HepG2 (cell line): ENCODE results near the gene PEX11B. TPM values are rescaled to one million over a fixed set of nuclear protein-coding genes. Genes with fewer than 3 reads are reported as not detected.
A peak's percentile ranks its signal among the peaks of the same experiment; 100 is the strongest.

Experiments
- ATAC-seq: fragments of 200-7000 bp; cut with Tn5 transposase; 3 replicates; pipeline ENCODE4 v1.9.1; 2020; ENCODE audit warnings: mild to moderate bottlenecking, moderate library complexity
- BruUV-seq: library from RNA; stranded (reverse); fragments of 400-500 nt; replicated peaks from 2 replicates; lab custom pipeline; 2021; lab: Mats Ljungman, UMichigan
- CTCF ChIA-PET: fragments of 300-600 bp; formaldehyde crosslinking; extraction: SDS; loops from one replicate; lab custom pipeline; 2021; ENCODE audit warnings: low total read pairs, inconsistent platforms, low intra/inter-chr PET ratio; lab: Yijun Ruan, JAX
- POLR2A ChIA-PET: fragments of 350-600 bp; sonication (Branson Sonifier 250); formaldehyde crosslinking; loops from one replicate; lab custom pipeline; 2020; ENCODE audit warnings: antibody characterized with exemption, inconsistent platforms; lab: Yijun Ruan, JAX
- DNase-seq: peaks from one replicate; pipeline ENCODE4 v3.0.0-alpha.2; 2015; ENCODE audit warnings: low spot score
- FAIRE-seq: peaks from 3 replicates; lab custom pipeline; 2011; peaks lifted over from hg19 to GRCh38; lab: Jason Lieb, UNC
- H2AFZ ChIP-seq: one replicate; pipeline ENCODE4 v1.6.1; 2011; ENCODE audit warnings: low read length, inconsistent platforms
- H3K27ac ChIP-seq: fragments of 300-600 bp; 3 replicates; pipeline ENCODE4 v1.8.0; 2011; ENCODE audit warnings: mixed run types, mild to moderate bottlenecking, mixed read lengths, low read length, inconsistent platforms; ENCODE audit not compliant: insufficient read depth; ENCODE audit errors: extremely low read length
- H3K27me3 ChIP-seq, 2 experiments: fragments of 200-600 bp in 1 of 2; 2 replicates in 1 of 2; 3 replicates in 1 of 2; pipeline versions ENCODE4 v1.6.0 to v1.8.0; 2011; ENCODE audit warnings: low read length in 2 of 2, mild to moderate bottlenecking in 2 of 2, moderate library complexity in 2 of 2, inconsistent platforms in 1 of 2; ENCODE audit not compliant: insufficient read depth in 2 of 2, control insufficient read depth in 1 of 2
- H3K36me3 ChIP-seq, 2 experiments: fragments of 200-600 bp in 1 of 2; replicated peaks in 1 of 2; 2 replicates in 1 of 2; 3 replicates in 1 of 2; pipeline versions ENCODE4 v1.5.1 to v1.8.0; 2011; ENCODE audit warnings: low read length in 2 of 2, inconsistent platforms in 1 of 2; ENCODE audit not compliant: insufficient read depth in 2 of 2, control insufficient read depth in 1 of 2
- H3K4me1 ChIP-seq: 2 replicates; pipeline ENCODE4 v1.5.1; 2012; ENCODE audit warnings: low read length, inconsistent platforms; ENCODE audit not compliant: insufficient read depth
- H3K4me2 ChIP-seq: 2 replicates; pipeline ENCODE4 v1.6.0; 2011; ENCODE audit warnings: low read depth, low read length, inconsistent platforms
- H3K4me3 ChIP-seq, 3 experiments: fragments of 200-600 bp in 1 of 3; sonication (generic), shearing (Covaris generic) in 1 of 3; replicated peaks in 1 of 3; 2 replicates each; pipeline ENCODE4 v1.5.1; 2011 to 2016; ENCODE audit warnings: low read length in 3 of 3, inconsistent platforms in 2 of 3, low read depth in 2 of 3, mild to moderate bottlenecking in 2 of 3, control low read depth in 1 of 3, mixed read lengths in 1 of 3; ENCODE audit not compliant: insufficient read depth in 1 of 3
- H3K79me2 ChIP-seq: one replicate; pipeline ENCODE4 v1.6.1; 2011; ENCODE audit warnings: low read length, inconsistent platforms; ENCODE audit not compliant: insufficient read depth
- H3K9ac ChIP-seq: 2 replicates; pipeline ENCODE4 v1.6.0; 2011; ENCODE audit warnings: mild to moderate bottlenecking, low read depth, low read length, inconsistent platforms; ENCODE audit not compliant: insufficient read depth
- H3K9me3 ChIP-seq: 2 replicates; pipeline ENCODE4 v1.5.1; 2012; ENCODE audit warnings: mild to moderate bottlenecking, low read length
- H4K20me1 ChIP-seq: 2 replicates; pipeline ENCODE4 v1.6.0; 2011; ENCODE audit warnings: inconsistent platforms, mild to moderate bottlenecking, low read length, moderate library complexity; ENCODE audit not compliant: insufficient read depth
- EP300 ChIP-seq, 3 experiments: sonication (generic) in 1 of 3; formaldehyde crosslinking in 1 of 3; IDR thresholded peaks; 2 replicates each; pipeline versions ENCODE4 v1.5.1 to v1.6.1; 2011 to 2020; ENCODE audit warnings: low read depth in 2 of 3, low read length in 2 of 3, borderline replicate concordance in 1 of 3, improper control_type of control experiment in 1 of 3, mild to moderate bottlenecking in 1 of 3, missing genetic modification reagents in 1 of 3, moderate library complexity in 1 of 3
- JUNB ChIP-seq: sonication (generic); formaldehyde crosslinking; IDR thresholded peaks from 2 replicates; pipeline ENCODE4 v1.8.0; 2022; ENCODE audit warnings: missing genetic modification reagents, mild to moderate bottlenecking, borderline replicate concordance
- NR2C2 ChIP-seq: sonication (generic); formaldehyde crosslinking; IDR thresholded peaks from 2 replicates; pipeline ENCODE4 v1.4.0; 2020; ENCODE audit warnings: missing genetic modification reagents, mild to moderate bottlenecking, moderate library complexity, borderline replicate concordance
- PAX8 ChIP-seq: sonication (generic); formaldehyde crosslinking; IDR thresholded peaks from 2 replicates; pipeline ENCODE4 v1.8.0; 2022; ENCODE audit warnings: mild to moderate bottlenecking, missing genetic modification reagents, borderline replicate concordance
- PRDM10 ChIP-seq: sonication (generic); formaldehyde crosslinking; IDR thresholded peaks from 2 replicates; pipeline ENCODE4 v1.4.0; 2020; ENCODE audit warnings: low read depth, missing genetic modification reagents
- STAG1 ChIP-seq: sonication (generic); formaldehyde crosslinking; IDR thresholded peaks from 2 replicates; pipeline ENCODE4 v1.4.0; 2020; ENCODE audit warnings: missing genetic modification reagents
- YY1 ChIP-seq: IDR thresholded peaks from 2 replicates; pipeline ENCODE4 v1.6.1; 2011; ENCODE audit warnings: low read length, low read depth, moderate library complexity, mild to moderate bottlenecking; ENCODE audit not compliant: insufficient read depth, insufficient replicate concordance
- ZNF30 ChIP-seq: sonication (generic); formaldehyde crosslinking; IDR thresholded peaks from 2 replicates; pipeline ENCODE4 v1.5.0; 2020; ENCODE audit warnings: mild to moderate bottlenecking, missing genetic modification reagents
- ZNF598 ChIP-seq: sonication (generic); formaldehyde crosslinking; IDR thresholded peaks from 2 replicates; pipeline ENCODE4 v1.5.1; 2020; ENCODE audit warnings: mild to moderate bottlenecking, missing genetic modification reagents, borderline replicate concordance
- WGBS: methylation state at CpG from one replicate; pipeline ENCODE4 v1.1.6; 2017; ENCODE audit warnings: low lambda C conversion rate; 5-methylcytosine and 5-hydroxymethylcytosine counted together
- in situ Hi-C: cut with HindIII; loops from 2 replicates; pipeline ENCODE4 v1.10.0; 2017; ENCODE audit warnings: low pct_unique_long_range_greater_than_20kb; ENCODE audit not compliant: extremely low pct_ligation_motif_present
- intact Hi-C: fragments of 100-400 bp; cut with micrococcal nuclease; formaldehyde crosslinking; loops from one replicate; pipeline ENCODE4 v1.10.0; 2022; ENCODE audit not compliant: unreplicated experiment
- polyA plus RNA-seq, 8 experiments: library from polyadenylated mRNA; depleted of rRNA in 3 of 8; stranded (reverse) in 7 of 8; unstranded in 1 of 8; fragments of >200 nt; fragmentation: Illumina TruSeq in 4 of 8; extraction: Trizol in 4 of 8; gene quantifications; 2 replicates each; pipeline versions ENCODE4 v1.2.1 to v1.2.3, GENCODE V29; 2011 to 2016; ENCODE audit warnings: low read depth in 4 of 8, missing spikeins in 1 of 8, mixed read lengths in 1 of 8; ENCODE audit not compliant: insufficient read depth in 1 of 8
- total RNA-seq, 5 experiments: library from RNA; depleted of rRNA; stranded (reverse); fragments of >200 nt; fragmentation: Illumina TruSeq; extraction: Trizol; gene quantifications; 2 replicates each; pipeline ENCODE4 v1.2.3, GENCODE V29; 2016; ENCODE audit warnings: low read depth in 1 of 5
- TF ChIP-seq, protein P1 (sequence below): sonication (generic); formaldehyde crosslinking; IDR thresholded peaks from 2 replicates; pipeline ENCODE4 v1.4.0; 2020; ENCODE audit warnings: mild to moderate bottlenecking, missing genetic modification reagents

PEX11B gene
- total and polyA plus RNA-seq, 2 of the 13 experiments (the other 11 are each of a cell fraction or from before 2014, with no cell fraction given) = 21.6 to 48.4 TPM

DNA sequence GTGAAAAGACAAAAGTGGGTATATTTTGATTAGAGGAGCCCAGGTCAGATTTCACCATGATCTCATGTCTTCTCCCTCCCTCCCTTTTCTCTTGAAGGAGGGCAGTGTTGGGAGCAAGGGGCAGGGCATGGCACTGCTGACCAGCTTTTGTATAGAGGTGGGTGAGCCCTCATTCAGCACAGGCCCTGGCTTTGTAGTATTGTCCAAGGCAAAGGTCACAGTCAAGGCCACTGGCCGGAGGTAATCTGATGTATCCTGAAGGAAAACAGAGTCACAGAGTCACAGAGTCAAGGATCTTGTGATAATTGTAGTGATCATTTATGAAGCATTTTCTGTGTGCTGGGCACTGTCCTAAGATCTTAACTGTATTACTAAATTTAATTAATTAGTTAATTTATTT, 20.5 kb downstream of the PEX11B start:
- peaks cover 88% of the 10 kb centered on the region for H3K4me1 ChIP-seq
- no peak overlapping the region for H2AFZ ChIP-seq
- intact Hi-C loops = no loop called here
- H3K27me3 ChIP-seq = no peaks in the 10 kb centered on the region
- DNase-seq (peak; percentile 83), ATAC-seq (peak; percentile 65), FAIRE-seq (peak; percentile 68)
- H3K27ac ChIP-seq = no peak overlapping the region
- H3K79me2 ChIP-seq = no peaks in the 10 kb centered on the region
- in situ Hi-C loops = no loop called here
- no peaks in the 10 kb centered on the region for H3K36me3 ChIP-seq
- H3K4me3 ChIP-seq = no peak overlapping the region
- ChIA-PET CTCF (no interaction called here), POLR2A (interaction anchor here (1.0 to 1.4 kb wide), 3 partner anchors 10 to 66 kb away, joined by 3 to 6 read pairs (median 4); partner anchors contain the start of genes ANKRD34A, LIX1L and POLR3GL)
- no peaks in the 10 kb centered on the region for H4K20me1 ChIP-seq
- H3K9me3 ChIP-seq = no peaks in the 10 kb centered on the region
- H3K4me2 ChIP-seq = peak overlapping the region; percentile 48; the same call in 1 of the 2 replicates
- WGBS = 0% methylated on average over 1 of the region's 1 CpG
- no TSS peak for BruUV-seq
- H3K9ac ChIP-seq = no peak overlapping the region
- TF ChIP-seq, protein P1, sequence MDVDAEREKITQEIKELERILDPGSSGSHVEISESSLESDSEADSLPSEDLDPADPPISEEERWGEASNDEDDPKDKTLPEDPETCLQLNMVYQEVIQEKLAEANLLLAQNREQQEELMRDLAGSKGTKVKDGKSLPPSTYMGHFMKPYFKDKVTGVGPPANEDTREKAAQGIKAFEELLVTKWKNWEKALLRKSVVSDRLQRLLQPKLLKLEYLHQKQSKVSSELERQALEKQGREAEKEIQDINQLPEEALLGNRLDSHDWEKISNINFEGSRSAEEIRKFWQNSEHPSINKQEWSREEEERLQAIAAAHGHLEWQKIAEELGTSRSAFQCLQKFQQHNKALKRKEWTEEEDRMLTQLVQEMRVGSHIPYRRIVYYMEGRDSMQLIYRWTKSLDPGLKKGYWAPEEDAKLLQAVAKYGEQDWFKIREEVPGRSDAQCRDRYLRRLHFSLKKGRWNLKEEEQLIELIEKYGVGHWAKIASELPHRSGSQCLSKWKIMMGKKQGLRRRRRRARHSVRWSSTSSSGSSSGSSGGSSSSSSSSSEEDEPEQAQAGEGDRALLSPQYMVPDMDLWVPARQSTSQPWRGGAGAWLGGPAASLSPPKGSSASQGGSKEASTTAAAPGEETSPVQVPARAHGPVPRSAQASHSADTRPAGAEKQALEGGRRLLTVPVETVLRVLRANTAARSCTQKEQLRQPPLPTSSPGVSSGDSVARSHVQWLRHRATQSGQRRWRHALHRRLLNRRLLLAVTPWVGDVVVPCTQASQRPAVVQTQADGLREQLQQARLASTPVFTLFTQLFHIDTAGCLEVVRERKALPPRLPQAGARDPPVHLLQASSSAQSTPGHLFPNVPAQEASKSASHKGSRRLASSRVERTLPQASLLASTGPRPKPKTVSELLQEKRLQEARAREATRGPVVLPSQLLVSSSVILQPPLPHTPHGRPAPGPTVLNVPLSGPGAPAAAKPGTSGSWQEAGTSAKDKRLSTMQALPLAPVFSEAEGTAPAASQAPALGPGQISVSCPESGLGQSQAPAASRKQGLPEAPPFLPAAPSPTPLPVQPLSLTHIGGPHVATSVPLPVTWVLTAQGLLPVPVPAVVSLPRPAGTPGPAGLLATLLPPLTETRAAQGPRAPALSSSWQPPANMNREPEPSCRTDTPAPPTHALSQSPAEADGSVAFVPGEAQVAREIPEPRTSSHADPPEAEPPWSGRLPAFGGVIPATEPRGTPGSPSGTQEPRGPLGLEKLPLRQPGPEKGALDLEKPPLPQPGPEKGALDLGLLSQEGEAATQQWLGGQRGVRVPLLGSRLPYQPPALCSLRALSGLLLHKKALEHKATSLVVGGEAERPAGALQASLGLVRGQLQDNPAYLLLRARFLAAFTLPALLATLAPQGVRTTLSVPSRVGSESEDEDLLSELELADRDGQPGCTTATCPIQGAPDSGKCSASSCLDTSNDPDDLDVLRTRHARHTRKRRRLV (CRISPR knock-in tag) = no peak
- TF ChIP-seq EP300 (IDR thresholded peaks at IDR 0.05; ENCODE audit: low read depth in 2 of 2, low read length in 2 of 2) (0 out of 4 replicates have a peak, but pooled peaks of 1 of the 2 experiments have one; percentile 25), EP300 (CRISPR knock-in tag; IDR thresholded peaks at IDR 0.05; ENCODE audit: borderline replicate concordance) (peak; percentile 52; the same call in 1 of the 2 replicates), STAG1 (CRISPR knock-in tag) (no peak), JUNB (CRISPR knock-in tag) (no peak), PRDM10 (CRISPR knock-in tag) (no peak), ZNF30 (no peak), NR2C2 (no peak), ZNF598 (CRISPR knock-in tag) (no peak), PAX8 (no peak), YY1 (no peak)
